ENCODE measurements around the gene A1BG.

The A1BG gene

DNA sequence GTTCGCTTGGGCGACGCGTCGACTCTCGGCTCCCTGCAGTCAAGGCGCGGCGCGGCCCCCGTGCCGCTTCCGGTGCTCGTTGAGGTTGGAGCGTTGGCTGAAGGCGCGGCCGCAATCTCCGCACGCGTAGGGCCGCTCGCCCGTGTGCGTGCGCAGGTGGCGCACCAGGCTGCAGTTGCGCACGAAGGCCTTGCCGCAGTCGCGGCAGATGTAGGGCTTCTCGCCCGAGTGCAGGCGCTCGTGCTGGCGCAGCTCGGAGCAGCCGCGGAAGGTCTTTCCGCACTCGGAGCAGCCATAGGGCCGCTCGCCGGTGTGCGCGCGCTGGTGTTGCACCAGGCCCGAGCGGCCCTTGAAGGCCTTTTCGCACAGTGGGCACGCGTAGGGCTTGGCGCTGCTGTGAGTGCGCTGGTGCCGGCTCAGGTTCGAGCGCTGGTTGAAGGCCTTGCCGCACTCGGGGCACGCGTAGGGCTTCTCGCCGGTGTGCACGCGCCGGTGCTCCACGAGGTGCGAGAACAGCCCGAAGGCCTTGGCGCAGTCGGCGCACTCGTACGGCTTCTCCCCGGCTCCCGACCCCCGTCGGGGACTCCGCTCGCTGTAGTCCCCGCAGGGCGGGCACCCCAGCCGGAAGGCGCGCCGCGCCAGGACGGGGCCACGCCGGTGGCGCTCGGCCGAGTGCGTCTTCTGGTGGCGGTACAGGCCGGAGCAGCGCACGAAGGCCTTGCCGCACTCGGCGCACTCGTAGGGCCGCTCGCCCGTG lies 14.6 kb upstream of the A1BG start:
- no peak overlapping the region for H3K27ac ChIP-seq (ENCODE audit: low read depth, low read length)
- no peaks in the 10 kb centered on the region for H3K9me2 ChIP-seq (replicated peaks; ENCODE audit: insufficient read depth, low read length)
- no peak overlapping the region for H2AFZ ChIP-seq (ENCODE audit: low read depth, low read length, severe bottlenecking)
- H4K20me1 ChIP-seq (ENCODE audit: low read depth, low read length) = no peaks in the 10 kb centered on the region
- H3K4me3 ChIP-seq (ENCODE audit: insufficient read depth, low read length, poor library complexity, severe bottlenecking) = no peak overlapping the region
- H3K9me3 ChIP-seq (ENCODE audit: insufficient read depth, low read length) = no peaks in the 10 kb centered on the region
- H3K36me3 ChIP-seq (ENCODE audit: low read length) = no peaks in the 10 kb centered on the region
- no peak overlapping the region for H3K9ac ChIP-seq (ENCODE audit: low read length)
- no peak overlapping the region for H3K4me2 ChIP-seq (ENCODE audit: low read depth, low read length, poor library complexity, severe bottlenecking)
- H3K79me2 ChIP-seq (ENCODE audit: insufficient read depth, low read length) = no peaks in the 10 kb centered on the region
- TF ChIP-seq EZH2phosphoT487 (conservative IDR thresholded peaks at IDR 0.05; ENCODE audit: low read length) = no peak
- TF ChIP-seq, protein P1, sequence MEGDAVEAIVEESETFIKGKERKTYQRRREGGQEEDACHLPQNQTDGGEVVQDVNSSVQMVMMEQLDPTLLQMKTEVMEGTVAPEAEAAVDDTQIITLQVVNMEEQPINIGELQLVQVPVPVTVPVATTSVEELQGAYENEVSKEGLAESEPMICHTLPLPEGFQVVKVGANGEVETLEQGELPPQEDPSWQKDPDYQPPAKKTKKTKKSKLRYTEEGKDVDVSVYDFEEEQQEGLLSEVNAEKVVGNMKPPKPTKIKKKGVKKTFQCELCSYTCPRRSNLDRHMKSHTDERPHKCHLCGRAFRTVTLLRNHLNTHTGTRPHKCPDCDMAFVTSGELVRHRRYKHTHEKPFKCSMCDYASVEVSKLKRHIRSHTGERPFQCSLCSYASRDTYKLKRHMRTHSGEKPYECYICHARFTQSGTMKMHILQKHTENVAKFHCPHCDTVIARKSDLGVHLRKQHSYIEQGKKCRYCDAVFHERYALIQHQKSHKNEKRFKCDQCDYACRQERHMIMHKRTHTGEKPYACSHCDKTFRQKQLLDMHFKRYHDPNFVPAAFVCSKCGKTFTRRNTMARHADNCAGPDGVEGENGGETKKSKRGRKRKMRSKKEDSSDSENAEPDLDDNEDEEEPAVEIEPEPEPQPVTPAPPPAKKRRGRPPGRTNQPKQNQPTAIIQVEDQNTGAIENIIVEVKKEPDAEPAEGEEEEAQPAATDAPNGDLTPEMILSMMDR (IDR thresholded peaks at IDR 0.05; ENCODE audit: insufficient read depth, low read length, poor library complexity, severe bottlenecking) = no peak
- H3K27me3 ChIP-seq (ENCODE audit: low read length) = no peaks in the 10 kb centered on the region
- 0 out of 2 replicates have a peak, but pooled peaks cover 3% of the 10 kb centered on the region for H3F3A ChIP-seq (ENCODE audit: insufficient read depth)

DNA sequence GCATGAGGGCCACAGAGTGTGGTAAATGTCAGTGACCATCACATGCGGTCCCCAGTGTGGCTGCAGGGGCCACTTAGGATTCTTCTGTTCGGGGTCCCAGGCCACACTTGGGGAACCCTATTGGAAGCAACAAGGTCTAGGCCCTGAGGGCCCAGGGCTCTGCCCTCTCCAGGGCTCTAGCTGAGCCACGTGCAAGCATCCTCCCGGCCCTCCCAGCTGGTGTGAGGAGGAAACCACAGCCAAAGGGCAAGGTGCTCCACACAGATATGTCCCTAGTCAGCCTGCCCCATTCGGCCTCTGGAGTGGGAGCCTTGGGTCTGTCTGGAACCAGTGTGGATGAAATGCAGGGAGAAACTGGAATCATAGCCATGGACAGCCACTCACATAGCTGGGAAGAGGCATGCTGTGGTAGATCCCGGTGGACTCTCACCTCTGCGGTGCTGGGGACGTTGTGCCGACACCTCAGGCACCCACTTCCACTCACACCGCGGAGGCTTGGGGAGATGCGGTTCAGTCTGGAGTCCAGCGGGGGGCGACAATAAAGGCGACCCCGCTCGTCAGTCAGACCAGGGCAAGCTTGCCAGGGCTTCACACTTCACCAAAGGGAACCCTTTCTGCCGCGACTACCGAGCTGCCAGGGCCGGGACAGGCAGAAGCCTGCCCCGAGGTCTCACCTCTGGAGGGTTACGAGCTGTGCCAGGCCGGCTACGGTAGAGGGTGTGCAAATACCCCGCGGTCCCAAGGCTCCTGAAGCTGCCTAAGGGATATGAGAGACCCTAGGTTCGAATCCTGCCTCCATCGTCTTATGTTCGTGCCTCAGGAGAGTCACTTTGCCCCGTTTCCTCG lies 13.5 kb upstream of the A1BG start:
- no peak for TF ChIP-seq EZH2phosphoT487 (conservative IDR thresholded peaks at IDR 0.05; ENCODE audit: low read length)
- TF ChIP-seq, protein P1 (IDR thresholded peaks at IDR 0.05; ENCODE audit: insufficient read depth, low read length, poor library complexity, severe bottlenecking) = no peak
- Histone ChIP-seq H3K27ac (ENCODE audit: low read depth, low read length) (no peak overlapping the region), H3F3A (ENCODE audit: insufficient read depth) (0 out of 2 replicates have a peak, but pooled peaks cover 3% of the 10 kb centered on the region), H3K4me3 (ENCODE audit: insufficient read depth, low read length, poor library complexity, severe bottlenecking) (no peak overlapping the region), H3K9ac (ENCODE audit: low read length) (no peak overlapping the region), H3K9me3 (ENCODE audit: insufficient read depth, low read length) (no peaks in the 10 kb centered on the region), H3K4me2 (ENCODE audit: low read depth, low read length, poor library complexity, severe bottlenecking) (no peak overlapping the region), H3K79me2 (ENCODE audit: insufficient read depth, low read length) (no peaks in the 10 kb centered on the region), H4K20me1 (ENCODE audit: low read depth, low read length) (no peaks in the 10 kb centered on the region), H3K36me3 (ENCODE audit: low read length) (no peaks in the 10 kb centered on the region), H3K27me3 (ENCODE audit: low read length) (no peaks in the 10 kb centered on the region), H3K9me2 (replicated peaks; ENCODE audit: insufficient read depth, low read length) (no peaks in the 10 kb centered on the region), H2AFZ (ENCODE audit: low read depth, low read length, severe bottlenecking) (no peak overlapping the region)

DNA sequence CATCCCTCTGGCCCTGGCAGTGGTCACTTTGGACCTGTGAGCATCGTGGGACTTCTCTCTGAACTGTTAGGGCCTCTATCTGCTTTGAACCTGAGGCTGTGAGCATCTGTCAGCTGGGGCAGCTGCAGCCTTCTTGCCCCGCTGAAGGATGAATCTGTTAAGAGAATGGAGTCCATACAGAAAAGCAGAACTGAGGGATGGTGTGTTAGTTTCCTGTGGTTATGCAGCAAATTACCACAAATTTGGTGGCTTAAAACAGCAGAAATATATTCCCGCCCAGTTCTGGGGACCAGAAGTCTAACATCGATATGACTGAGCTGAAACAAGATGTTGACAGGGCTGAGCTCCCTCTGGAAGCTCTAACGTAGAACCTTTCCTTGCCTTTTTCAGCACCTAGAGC lies 10.9 kb upstream of the A1BG start:
- Histone ChIP-seq H3F3A (ENCODE audit: insufficient read depth) (0 out of 2 replicates have a peak, but pooled peaks cover 8% of the 10 kb centered on the region), H2AFZ (ENCODE audit: low read depth, low read length, severe bottlenecking) (no peak overlapping the region), H3K9ac (ENCODE audit: low read length) (no peak overlapping the region), H3K27ac (ENCODE audit: low read depth, low read length) (no peak overlapping the region), H3K9me2 (replicated peaks; ENCODE audit: insufficient read depth, low read length) (no peaks in the 10 kb centered on the region), H3K4me2 (ENCODE audit: low read depth, low read length, poor library complexity, severe bottlenecking) (no peak overlapping the region), H3K9me3 (ENCODE audit: insufficient read depth, low read length) (no peaks in the 10 kb centered on the region), H3K27me3 (ENCODE audit: low read length) (no peaks in the 10 kb centered on the region), H3K36me3 (ENCODE audit: low read length) (no peaks in the 10 kb centered on the region), H3K4me3 (ENCODE audit: insufficient read depth, low read length, poor library complexity, severe bottlenecking) (no peak overlapping the region), H3K79me2 (ENCODE audit: insufficient read depth, low read length) (no peaks in the 10 kb centered on the region), H4K20me1 (ENCODE audit: low read depth, low read length) (no peaks in the 10 kb centered on the region)
- TF ChIP-seq EZH2phosphoT487 (conservative IDR thresholded peaks at IDR 0.05; ENCODE audit: low read length) = no peak
- TF ChIP-seq, protein P1 (IDR thresholded peaks at IDR 0.05; ENCODE audit: insufficient read depth, low read length, poor library complexity, severe bottlenecking) = no peak

Data from SU-DHL-6 (cell line).